Cerebellar nuclear complex (tissue), 1 donor: ENCODE results near the gene JAKMIP1.

ENCODE experiments used
- DNase-seq, 2 experiments: peaks; one replicate each; lab custom pipeline; 2025; lab: John Stamatoyannopoulos, UW

JAKMIP1 gene

GRCh38 chr4:6042293-6043063 is 157.9 kb downstream of the JAKMIP1 start:
- no peak for DNase-seq

DNA sequence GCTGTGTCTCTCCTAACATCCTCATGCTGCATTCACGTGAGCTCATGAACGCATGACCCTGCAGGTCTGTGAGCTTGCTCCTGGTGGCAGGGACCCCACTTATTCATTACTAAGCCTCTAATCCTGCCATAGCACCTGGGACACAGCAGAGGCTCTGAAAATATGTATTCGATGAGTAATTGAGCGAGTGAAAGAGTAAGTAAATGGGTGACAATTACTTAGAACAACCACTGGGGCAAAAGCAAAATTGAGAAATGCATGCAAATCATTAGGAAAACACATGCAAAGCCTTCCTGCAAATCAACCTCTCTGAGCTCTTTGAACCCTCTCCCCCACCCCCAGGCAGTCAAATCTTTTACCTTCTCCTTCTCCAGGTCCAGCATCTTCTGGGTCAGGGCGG is 158.5 kb downstream of the JAKMIP1 start:
- DNase-seq, result no peak

DNA sequence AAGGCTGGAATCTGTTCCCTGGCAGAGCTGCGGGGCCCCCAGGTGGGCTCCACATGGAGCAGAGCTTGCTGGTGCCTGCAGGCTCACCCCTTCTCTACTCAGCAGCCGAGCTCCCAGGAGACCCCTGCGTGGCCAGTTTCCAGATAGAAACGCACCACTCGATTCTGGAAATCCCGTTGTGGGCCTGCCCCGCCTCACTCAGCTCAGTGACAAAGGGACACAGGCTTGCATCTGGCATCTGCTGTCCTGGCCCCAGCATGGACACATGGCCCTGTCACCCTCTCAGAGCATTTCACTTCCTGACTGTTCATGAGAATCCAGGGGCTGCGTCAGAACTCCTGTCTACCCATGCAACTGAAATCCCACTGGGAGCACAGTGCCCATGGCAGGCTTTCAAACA is 161.6 kb downstream of the JAKMIP1 start:
- DNase-seq, result no peak

GRCh38 chr4:6035786-6036185 is 164.6 kb downstream of the JAKMIP1 start:
- no peak for DNase-seq

- no peak for DNase-seq
Observed at GRCh38 chr4:6033381-6033780, 167.0 kb downstream of the JAKMIP1 start.

- no peak for DNase-seq
Observed at GRCh38 chr4:6032249-6033244, 167.8 kb downstream of the JAKMIP1 start.

GRCh38 chr4:6031846-6032245 is 168.5 kb downstream of the JAKMIP1 start:
- DNase-seq, result no peak

DNA sequence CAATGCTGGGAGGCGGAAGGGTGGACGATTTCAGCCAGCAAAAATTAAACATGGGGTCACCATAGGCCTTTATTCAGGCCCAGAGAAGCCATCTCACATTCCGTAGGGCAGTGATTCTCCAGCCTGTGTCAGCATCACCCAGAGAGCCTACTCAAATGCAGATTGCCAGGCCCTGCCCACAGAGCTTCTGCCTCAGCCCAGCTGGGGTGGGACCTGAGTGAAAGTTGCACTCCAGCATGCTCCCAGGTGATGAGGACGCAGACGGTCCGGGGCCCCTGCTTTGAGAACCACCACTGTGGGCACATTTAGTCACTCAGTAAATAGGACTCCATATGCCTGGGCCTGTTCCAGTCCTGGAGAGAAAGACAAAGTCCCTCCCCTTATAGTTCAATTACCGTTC is 169.7 kb downstream of the JAKMIP1 start:
- no peak for DNase-seq

GRCh38 chr4:6029254-6029653 is 171.1 kb downstream of the JAKMIP1 start:
- no peak for DNase-seq

GRCh38 chr4:6028168-6028567 is 172.2 kb downstream of the JAKMIP1 start:
- no peak for DNase-seq

- DNase-seq, result peak; percentile 6 to 16
Observed at GRCh38 chr4:6027392-6027791, 173.0 kb downstream of the JAKMIP1 start.

- no peak for DNase-seq
Observed at GRCh38 chr4:6024313-6024960, 175.9 kb downstream of the JAKMIP1 start.

GRCh38 chr4:6023731-6024130 is 176.6 kb downstream of the JAKMIP1 start:
- DNase-seq, result no peak

GRCh38 chr4:6022607-6023288 is 177.6 kb downstream of the JAKMIP1 start:
- DNase-seq, result no peak

- DNase-seq, result no peak
Observed at GRCh38 chr4:6021831-6022606, 178.3 kb downstream of the JAKMIP1 start.

DNA sequence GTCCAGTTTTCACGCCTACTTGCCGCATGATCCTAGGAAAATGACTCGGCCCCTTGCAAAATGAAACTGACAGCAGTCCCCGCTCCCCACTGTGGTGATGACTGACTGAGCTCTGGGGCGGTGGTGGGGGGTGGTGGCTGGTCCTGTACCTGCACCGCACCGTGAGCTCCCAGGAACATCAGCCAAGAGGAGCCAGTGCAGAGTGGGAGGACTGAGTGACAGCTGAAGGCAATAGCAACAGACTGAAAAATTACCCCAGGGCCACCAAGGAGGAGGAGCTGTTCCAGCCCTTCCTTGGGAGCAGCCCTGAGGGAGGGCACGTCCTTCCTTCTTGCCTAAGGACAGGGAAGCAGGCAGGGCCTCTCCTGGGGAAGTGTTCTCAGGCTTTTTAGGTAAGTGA is 179.7 kb downstream of the JAKMIP1 start:
- no peak for DNase-seq

DNA sequence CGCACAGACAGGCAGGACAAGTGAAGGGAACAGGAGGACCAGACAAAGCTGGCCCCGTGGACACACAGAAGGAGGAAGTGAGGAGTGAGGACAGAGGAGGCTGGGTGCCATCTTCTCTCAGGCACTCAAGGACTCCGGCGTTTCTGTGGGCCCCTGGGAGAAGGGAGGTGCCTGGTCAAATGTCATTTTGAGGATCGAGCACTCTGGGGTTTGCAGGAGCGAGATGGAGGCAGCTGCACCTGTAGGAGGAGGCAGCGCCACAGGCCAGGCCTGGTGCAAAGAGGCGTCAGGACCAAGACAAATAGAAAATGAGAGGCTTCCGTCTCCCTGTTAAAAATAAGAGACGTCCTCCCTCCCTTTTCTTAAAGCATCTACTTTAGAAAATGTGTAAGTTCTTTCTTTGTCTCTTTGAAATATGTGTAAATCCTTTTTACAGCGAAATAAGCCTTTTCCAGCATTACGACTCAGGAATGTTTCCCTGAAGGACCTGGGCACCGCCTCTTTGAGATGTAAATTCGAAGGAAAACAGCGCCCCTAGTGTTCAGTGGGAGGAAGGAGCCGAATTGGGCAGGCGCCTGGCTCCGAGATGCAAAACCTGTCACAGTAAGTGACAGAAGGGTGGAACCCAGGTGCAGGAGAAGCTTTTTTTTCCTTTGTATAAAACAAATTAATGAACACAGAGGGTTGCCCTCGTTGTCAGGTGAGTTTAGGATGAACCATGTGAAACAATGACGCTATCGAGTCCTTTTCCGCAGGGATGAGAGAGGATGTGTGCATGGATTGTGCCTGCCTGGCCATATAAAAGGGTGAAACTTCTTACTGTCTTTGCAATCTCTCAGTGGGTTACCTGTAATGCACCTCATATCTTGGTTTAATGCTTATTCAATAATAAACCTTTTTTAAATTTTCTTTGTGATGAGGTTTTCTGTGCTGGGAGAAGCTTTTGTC is 180.8 kb downstream of the JAKMIP1 start:
- peak in 1 of 2 experiments; percentile 22 for DNase-seq

GRCh38 chr4:6018331-6018730 is 182.0 kb downstream of the JAKMIP1 start, which contains the start of gene C4orf50:
Gene C4orf50, minus strand, starts transcription at chr4:6018431.
- no peak for DNase-seq

DNA sequence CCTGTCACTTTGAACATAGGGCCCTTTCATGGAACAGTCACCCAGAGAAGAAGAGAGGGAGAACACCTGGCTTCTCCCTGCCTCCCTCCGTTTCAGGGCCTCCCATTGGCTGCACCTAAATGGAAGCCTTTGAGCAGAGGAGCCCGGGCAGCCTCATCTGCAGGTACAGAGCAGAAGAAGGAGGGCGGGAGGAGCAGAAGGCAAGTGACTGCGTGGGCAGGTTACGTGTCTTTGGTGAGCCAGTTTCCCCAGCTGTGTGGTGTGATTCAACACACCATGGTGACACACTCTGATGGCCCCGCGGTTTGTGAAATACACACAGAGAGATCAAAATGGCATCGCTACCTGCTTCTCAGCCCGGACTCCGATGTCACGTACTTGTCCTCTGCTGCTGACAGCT is 182.5 kb downstream of the JAKMIP1 start:
- DNase-seq, result no peak

GRCh38 chr4:6017030-6017429 is 183.3 kb downstream of the JAKMIP1 start:
- no peak for DNase-seq
